K562 (cell line): Measurements from ENCODE around the gene SCUBE1. TPM values are rescaled to one million over a fixed set of nuclear protein-coding genes. Genes with fewer than 3 reads are reported as not detected.

ENCODE experiments used
- ATF7 ChIP-seq: fragments of 450-650 bp; IDR thresholded peaks from 2 replicates; pipeline ENCODE4 v1.7.1; 2014; ENCODE audit warnings: mild to moderate bottlenecking, moderate library complexity
- BRF2 ChIP-seq: IDR thresholded peaks from 3 replicates; pipeline ENCODE4 v1.6.1; 2011; ENCODE audit warnings: borderline replicate concordance, mild to moderate bottlenecking; ENCODE audit not compliant: insufficient read length, insufficient read depth
- E2F1 ChIP-seq: sonication (generic); formaldehyde crosslinking; IDR thresholded peaks from 2 replicates; pipeline ENCODE4 v1.8.1; 2023; ENCODE audit warnings: mild to moderate bottlenecking, missing genetic modification reagents, moderate library complexity
- GATAD2A ChIP-seq: fragments of 450-650 bp; IDR thresholded peaks from 2 replicates; pipeline ENCODE4 v1.6.1; 2017
- HMGN3 ChIP-seq: IDR thresholded peaks from 2 replicates; pipeline ENCODE4 v1.6.1; 2011; ENCODE audit warnings: borderline replicate concordance, low read depth, mild to moderate bottlenecking, mixed read lengths, low read length; ENCODE audit not compliant: insufficient read length; ENCODE audit errors: extremely low read depth
- ILF3 ChIP-seq: fragments of 450-650 bp; IDR thresholded peaks from 2 replicates; pipeline ENCODE4 v1.6.1; 2018; ENCODE audit warnings: antibody characterized with exemption, mild to moderate bottlenecking, moderate library complexity, borderline replicate concordance
- KHSRP ChIP-seq: fragments of 450-650 bp; IDR thresholded peaks from 2 replicates; pipeline ENCODE4 v1.6.1; 2017
- MBD2 ChIP-seq: sonication (generic); IDR thresholded peaks from 2 replicates; pipeline ENCODE4 v1.6.1; 2016; ENCODE audit warnings: low read depth, borderline replicate concordance
- MNT ChIP-seq, 2 experiments: fragments of 450-650 bp; conservative IDR thresholded peaks; 2 replicates each; pipeline ENCODE4 v1.6.1; 2017; ENCODE audit warnings: mild to moderate bottlenecking in 2 of 2, moderate library complexity in 2 of 2
- NEUROD1 ChIP-seq: fragments of 150-350 bp; IDR thresholded peaks from 2 replicates; pipeline ENCODE4 v1.6.1; 2014; ENCODE audit warnings: borderline replicate concordance, low read length, low read depth; ENCODE audit not compliant: partially characterized antibody
- NFATC3 ChIP-seq: fragments of 450-650 bp; IDR thresholded peaks from 2 replicates; pipeline ENCODE4 v1.6.1; 2017; ENCODE audit warnings: mild to moderate bottlenecking
- POLR2G ChIP-seq: fragments of 200-400 bp; formaldehyde crosslinking; IDR thresholded peaks from 2 replicates; pipeline ENCODE4 v1.6.1; 2017; ENCODE audit warnings: low read depth, mild to moderate bottlenecking, antibody characterized with exemption, low read length, moderate library complexity
- SMARCE1 ChIP-seq: fragments of 450-650 bp; IDR thresholded peaks from 2 replicates; pipeline ENCODE4 v1.7.1; 2016; ENCODE audit warnings: mild to moderate bottlenecking
- TCFL5 ChIP-seq: fragments of 250-450 bp; sonication (Bioruptor Pico); conservative IDR thresholded peaks from 2 replicates; pipeline ENCODE4 v1.6.1; 2021; ENCODE audit warnings: mild to moderate bottlenecking, moderate library complexity, matching md5 sums
- THRAP3 ChIP-seq: fragments of 450-650 bp; IDR thresholded peaks from 2 replicates; pipeline ENCODE4 v1.6.1; 2016; ENCODE audit warnings: mild to moderate bottlenecking, inconsistent platforms, borderline replicate concordance
- ZBTB7A ChIP-seq: IDR thresholded peaks from 2 replicates; pipeline ENCODE4 v1.6.1; 2011; ENCODE audit warnings: low read depth, mild to moderate bottlenecking, low read length, moderate library complexity, borderline replicate concordance; ENCODE audit not compliant: control insufficient read depth
- ZEB2 ChIP-seq: fragments of 450-650 bp; IDR thresholded peaks from 2 replicates; pipeline ENCODE4 v1.6.1; 2016
- ZNF121 ChIP-seq: sonication (generic); formaldehyde crosslinking; conservative IDR thresholded peaks from 2 replicates; pipeline ENCODE4 v1.8.0; 2022; ENCODE audit warnings: missing genetic modification reagents
- ZNF239 ChIP-seq: fragments of 250-450 bp; sonication (Bioruptor Pico); IDR thresholded peaks from 2 replicates; pipeline ENCODE4 v1.4.0; 2020; ENCODE audit warnings: mild to moderate bottlenecking
- ZNF384 ChIP-seq: IDR thresholded peaks from 2 replicates; pipeline ENCODE4 v1.6.1; 2012; ENCODE audit warnings: low read depth, low read length, improper control_type of control experiment
- polyA plus RNA-seq, 8 experiments: library from polyadenylated mRNA; depleted of rRNA in 4 of 8; stranded (reverse) in 5 of 8; unstranded in 3 of 8; fragments of >200 nt; fragmentation: Nextera tagmentation in 2 of 8; fragmentation: Illumina TruSeq in 1 of 8; extraction: Ambion mirVana in 2 of 8; extraction: Trizol in 1 of 8; gene quantifications; 2 replicates each; pipeline versions ENCODE4 v1.2.1 to v1.2.3, GENCODE V29; 2011 to 2014; ENCODE audit warnings: inconsistent platforms in 1 of 8, missing spikeins in 1 of 8
- total RNA-seq, 7 experiments: library from RNA; depleted of rRNA in 6 of 7; stranded (reverse); fragments of >200 nt in 6 of 7; fragmentation: Illumina TruSeq in 2 of 7; extraction: Trizol in 2 of 7; gene quantifications; 2 replicates each; pipeline versions ENCODE4 v1.2.1 to v1.2.3, GENCODE V29; 2011 to 2021; ENCODE audit warnings: low replicate concordance in 1 of 7
- TF ChIP-seq, protein P1 (sequence below), 2 experiments: fragments of 200-800 bp in 1 of 2; sonication (Bioruptor generic) in 1 of 2; sonication (generic) in 1 of 2; formaldehyde crosslinking in 1 of 2; IDR thresholded peaks in 1 of 2; conservative IDR thresholded peaks in 1 of 2; 2 replicates each; pipeline versions ENCODE4 v1.5.0 to v1.6.1; 2016 to 2020; ENCODE audit warnings: missing compliant biosample characterization in 1 of 2, missing genetic modification characterization in 1 of 2, missing genetic modification reagents in 1 of 2

The SCUBE1 gene
- total and polyA plus RNA-seq, 9 of the 15 experiments (the other 6 are each of a cell fraction or from before 2014, with no cell fraction given): 0.03 to 0.47 (median 0.29) TPM; not detected in 6

DNA sequence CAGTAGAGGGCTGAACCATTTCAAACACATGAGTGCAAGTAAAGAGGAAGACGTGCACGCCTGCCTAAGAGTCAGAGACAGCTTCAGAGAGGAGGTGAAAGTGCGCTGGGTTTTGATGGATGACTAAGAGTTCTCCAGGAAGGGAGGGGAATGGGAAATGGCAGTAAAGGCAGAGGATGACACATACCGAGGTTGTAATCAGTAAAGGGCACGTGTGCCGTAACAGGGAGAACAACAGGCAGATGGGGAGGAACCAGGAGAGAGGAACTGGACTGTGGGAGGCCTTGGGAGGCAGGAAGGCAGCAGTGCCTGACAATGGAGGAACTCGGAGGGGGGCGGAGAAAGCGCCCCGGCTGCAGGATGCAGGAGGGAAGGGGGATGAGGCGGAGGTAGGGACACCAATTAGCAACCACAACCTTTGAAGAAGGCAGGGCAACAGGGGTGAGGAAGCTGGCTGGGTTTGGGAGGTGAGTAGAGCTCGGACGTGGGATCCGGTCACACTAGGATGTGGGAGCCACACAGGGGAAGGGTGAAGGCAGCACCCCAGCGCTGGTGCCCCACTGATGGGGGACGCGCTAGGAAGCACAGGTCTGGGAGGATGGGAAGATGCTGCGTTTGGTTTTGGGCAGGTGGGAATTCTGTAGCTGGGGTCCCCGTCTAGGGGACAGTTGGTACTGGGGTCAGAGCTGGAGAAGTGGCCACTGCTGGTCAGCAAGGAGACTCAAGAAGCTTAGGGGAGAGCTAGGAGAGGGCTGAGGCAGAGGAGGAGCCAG is 67.4 kb downstream of the SCUBE1 start (continued):
- TF ChIP-seq MNT (conservative IDR thresholded peaks at IDR 0.05): peak; percentile 80 to 89
- TF ChIP-seq ZNF239: no peak
- no peak for TF ChIP-seq E2F1
- no peak for TF ChIP-seq ILF3
- no peak for TF ChIP-seq BRF2
- no peak for TF ChIP-seq ZNF121 (CRISPR knock-in tag)
- no peak for TF ChIP-seq ZBTB7A
- peak; percentile 63; the same call in 1 of the 2 replicates for TF ChIP-seq ZEB2
- TF ChIP-seq HMGN3: no peak
- TF ChIP-seq POLR2G: no peak
- TF ChIP-seq KHSRP: no peak
- peak; percentile 77; the same call in 1 of the 2 replicates for TF ChIP-seq SMARCE1
- no peak for TF ChIP-seq TCFL5 (CRISPR knock-in tag)
- TF ChIP-seq ZNF384: no peak
- TF ChIP-seq NEUROD1: no peak
- TF ChIP-seq NFATC3: no peak
- TF ChIP-seq THRAP3: no peak
- no peak for TF ChIP-seq GATAD2A
- TF ChIP-seq, protein P1, sequence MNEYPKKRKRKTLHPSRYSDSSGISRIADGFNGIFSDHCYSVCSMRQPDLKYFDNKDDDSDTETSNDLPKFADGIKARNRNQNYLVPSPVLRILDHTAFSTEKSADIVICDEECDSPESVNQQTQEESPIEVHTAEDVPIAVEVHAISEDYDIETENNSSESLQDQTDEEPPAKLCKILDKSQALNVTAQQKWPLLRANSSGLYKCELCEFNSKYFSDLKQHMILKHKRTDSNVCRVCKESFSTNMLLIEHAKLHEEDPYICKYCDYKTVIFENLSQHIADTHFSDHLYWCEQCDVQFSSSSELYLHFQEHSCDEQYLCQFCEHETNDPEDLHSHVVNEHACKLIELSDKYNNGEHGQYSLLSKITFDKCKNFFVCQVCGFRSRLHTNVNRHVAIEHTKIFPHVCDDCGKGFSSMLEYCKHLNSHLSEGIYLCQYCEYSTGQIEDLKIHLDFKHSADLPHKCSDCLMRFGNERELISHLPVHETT (CRISPR knock-in tag; conservative IDR thresholded peaks at IDR 0.05 in 1 of 2, IDR thresholded peaks at IDR 0.05 in 1 of 2): no peak
- TF ChIP-seq MBD2: no peak
- peak; percentile 61; the same call in 1 of the 2 replicates for TF ChIP-seq ATF7
